ENCODE measurements around the gene RNF152. TPM values are rescaled to one million over a fixed set of nuclear protein-coding genes. Genes with fewer than 3 reads are reported as not detected.

RNF152 gene, protein sequence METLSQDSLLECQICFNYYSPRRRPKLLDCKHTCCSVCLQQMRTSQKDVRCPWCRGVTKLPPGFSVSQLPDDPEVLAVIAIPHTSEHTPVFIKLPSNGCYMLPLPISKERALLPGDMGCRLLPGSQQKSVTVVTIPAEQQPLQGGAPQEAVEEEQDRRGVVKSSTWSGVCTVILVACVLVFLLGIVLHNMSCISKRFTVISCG
- 10 to 100 TPM in 3 of 4 donors, 1 to 10 TPM in 1; 8.4 to 12.4 (median 11.5) TPM for polyA plus RNA-seq (ENCODE audit: insufficient read length in 4 of 4)

DNA sequence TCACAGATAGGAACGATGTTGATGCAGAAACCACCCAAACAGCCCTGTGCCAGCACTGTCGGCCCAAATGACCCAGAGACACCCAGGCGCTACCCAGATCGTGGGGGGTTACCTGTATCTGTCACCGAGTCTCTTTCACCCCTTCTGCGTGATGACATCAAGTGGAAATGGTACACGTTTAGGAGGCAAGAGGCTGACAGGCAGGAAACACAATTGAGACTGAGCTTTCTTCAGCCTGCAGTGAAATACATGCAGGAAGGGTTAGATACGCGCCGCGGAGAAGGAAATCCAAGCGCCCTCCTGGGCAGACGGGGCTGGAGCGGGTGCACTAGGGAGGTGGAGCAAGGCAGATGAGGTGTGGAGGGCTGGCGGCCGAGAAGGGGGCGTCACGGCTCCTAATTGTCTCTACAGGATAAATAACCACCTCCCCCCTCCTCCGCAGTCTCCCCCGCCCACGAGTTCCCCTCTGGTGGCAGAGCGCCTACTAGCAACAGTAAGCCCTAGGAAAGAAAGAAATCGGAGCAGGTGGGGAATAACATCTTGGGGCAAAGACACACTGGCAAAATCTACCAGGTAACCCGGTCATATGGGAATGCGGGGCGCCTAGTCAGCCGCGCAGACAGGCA is at the start of gene RNF152:
TSS of gene RNF152 (minus strand) at position 325 of the 626 bp plus-strand sequence. CDS start 76,544 bp downstream, outside the sequence.
- DNase-seq (ENCODE audit: low read depth in 4 of 4, low spot score in 3 of 4): no peak

DNA sequence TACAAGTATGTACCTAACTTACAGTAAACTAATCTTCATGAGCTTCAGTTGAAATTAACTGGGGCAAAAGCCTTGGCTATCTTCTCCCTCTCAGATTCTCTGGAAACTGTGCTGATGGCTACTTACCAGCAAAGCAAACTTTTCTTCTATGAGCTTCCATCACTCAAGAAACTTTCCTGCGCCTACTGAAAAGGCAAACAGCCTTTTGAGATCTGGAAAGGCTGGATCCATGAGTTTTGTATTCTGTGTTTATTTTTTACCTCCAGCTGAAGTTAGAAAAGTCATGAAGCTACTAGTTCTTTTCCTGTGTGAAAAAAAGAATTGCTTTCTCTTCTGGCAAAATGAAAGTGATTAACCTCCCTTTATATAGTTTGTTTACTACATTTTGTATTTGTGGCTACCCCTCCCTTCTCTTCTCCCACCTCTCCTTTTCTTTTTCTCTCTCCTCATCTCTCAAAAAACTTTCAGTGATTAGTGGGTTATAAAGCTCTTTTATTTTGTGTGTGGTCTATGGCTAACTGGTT is 49.2 kb upstream of the RNF152 start:
- DNase-seq (ENCODE audit: low read depth in 4 of 4, low spot score in 3 of 4): no peak

DNA sequence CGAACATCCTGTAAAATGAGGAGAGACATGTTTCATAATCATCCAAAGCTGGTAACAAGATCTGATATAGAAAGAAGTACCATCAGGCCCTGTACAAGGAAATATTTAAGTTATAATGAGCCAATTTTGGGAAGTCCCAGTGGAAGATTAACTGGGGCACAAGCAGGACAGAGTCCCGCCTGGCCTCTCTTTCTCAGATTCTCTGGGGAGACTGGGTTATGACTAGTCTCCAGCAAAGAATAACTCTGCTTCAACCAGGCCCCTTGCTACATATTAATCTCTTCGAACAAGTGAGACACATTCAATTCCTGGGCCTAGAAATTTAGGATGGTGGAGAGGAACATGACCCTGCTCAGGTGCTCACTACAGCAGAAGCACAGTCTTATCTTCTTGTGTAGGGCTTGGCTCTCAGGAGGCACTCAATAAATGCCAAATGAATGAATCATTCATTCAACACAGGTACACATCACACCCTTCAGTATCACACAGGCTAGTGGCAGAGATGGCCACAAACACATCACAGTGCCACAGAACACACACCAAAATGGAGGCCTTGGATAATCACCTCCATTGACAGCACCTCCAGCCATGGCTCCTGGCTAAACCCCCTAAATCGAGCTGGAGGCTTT is 46.4 kb upstream of the RNF152 start:
- DNase-seq (ENCODE audit: low read depth in 4 of 4, low spot score in 3 of 4): no peak

DNA sequence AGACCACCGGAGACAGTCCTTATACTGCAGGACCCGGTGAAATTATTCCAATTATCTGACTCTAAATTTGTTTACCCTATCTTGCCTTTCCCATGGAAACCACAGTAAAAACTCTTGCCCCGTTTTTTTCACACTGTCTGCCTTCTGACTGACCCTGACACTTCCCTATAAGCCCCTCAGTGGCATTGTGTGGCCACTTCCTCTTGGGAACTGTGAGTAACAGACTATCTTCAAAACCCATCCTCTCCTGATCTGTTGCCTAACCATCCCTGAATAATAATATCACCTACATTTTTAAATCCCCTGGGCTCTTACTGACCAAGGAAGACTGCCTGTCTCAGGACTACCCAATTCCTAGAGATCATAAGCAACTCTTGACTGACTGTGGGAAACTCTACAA is 42.6 kb upstream of the RNF152 start:
- DNase-seq (ENCODE audit: low read depth in 4 of 4, low spot score in 3 of 4): no peak

DNA sequence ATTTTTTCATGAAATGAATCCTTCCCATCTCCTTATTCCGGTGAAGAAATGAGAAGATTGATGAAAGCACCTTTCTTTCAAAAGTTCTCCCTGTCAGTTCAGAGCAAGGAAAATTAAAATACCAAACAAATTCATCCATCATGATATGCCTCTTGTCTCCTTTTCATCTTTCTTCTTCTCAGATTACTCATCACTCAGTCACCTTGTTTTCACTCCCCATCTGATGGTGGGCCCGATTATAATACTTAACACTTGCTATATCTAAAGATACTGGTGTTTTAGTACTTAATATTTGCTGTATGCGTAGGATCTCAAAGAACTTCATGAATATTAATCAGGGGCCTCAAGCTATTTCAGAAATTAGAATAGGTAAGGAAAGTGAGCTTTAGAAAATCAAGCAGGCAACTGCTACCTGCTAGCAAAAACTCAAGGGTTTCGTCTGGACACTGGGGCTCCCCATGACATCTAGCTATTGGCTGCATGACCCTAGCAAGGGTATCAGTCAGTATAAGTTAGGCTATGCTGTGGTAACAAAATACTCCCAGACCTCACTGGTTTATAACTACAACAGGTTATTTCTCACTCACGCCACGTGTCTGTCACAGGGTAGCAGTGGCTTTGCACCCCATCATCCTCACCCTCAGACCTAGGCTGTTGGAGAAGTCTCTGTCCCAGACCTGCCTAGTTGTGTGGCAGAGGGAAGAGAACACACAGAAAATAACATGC is 39.0 kb upstream of the RNF152 start:
- no peak for DNase-seq (ENCODE audit: low read depth in 4 of 4, low spot score in 3 of 4)

DNA sequence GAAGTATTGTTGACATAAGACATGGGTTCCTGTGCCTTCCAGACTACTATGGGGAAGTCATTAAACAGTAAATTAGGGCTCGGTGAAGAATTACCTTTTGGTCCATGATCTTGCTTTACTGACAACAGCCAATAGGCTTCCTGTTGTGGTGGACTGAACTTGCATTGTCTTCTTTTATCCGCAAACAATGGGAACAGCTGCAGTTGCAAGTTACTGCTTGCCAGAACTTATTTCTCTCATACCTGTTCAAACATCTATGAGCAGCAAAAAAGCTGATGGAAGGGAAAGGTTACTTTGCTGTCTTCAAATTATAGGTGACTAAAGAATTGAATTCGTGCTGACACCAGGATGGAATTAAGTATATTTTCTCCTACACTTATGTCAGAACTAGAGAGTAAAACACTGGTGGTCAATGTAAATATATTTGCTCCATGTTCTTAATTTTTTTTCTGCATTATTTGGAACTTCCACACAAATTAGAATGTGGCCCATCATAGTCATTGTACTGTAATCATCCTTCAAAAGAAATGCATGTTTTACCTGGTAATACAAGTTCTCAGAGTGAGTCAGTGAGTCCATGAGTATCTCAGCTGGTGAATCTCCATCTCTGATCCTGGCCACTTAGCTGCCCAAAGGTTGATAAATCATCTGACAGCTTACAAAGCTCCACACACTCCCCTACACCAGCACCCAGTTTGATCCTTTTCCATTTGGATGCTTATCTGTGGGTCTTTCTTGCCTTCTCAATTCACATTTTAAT is 37.3 kb upstream of the RNF152 start:
- no peak for DNase-seq (ENCODE audit: low read depth in 4 of 4, low spot score in 3 of 4)

DNA sequence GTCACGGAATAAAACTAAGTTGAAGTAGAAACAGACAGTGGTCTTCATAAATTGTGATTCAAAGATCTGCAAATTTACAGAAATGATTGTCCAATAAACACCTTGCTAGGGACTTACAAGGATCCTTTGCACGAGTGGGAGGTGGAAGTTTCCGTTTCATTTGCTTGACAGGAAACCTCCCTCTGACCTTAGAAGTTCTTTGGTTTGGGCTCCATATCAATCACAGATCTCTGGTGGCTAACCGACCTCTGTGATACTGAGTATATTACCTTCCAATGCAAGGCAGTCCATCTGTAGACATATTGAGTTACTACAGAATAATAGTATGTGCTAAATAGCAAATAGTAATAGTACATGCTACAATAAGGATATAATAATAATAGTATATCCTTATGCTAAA is 33.7 kb upstream of the RNF152 start:
- DNase-seq (ENCODE audit: low read depth in 4 of 4, low spot score in 3 of 4): no peak

DNA sequence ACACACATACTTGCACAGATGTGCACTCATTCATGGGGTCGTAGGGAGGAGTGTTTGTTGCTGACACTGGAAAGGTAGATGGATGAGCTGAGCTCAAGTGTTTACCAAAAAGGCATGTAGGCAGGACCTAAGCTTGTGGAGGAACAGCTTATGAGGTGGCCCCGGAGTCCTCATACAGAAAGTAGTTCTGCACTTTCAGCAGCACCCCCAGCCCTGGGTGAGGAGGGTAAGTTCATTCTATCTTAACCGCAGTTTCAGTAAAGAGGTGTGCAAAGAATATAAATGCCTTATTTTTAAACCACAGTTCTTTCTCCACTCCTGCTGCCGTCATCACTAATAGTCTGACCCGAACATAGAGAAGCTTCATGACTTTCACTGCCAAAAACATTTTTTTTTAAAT is 31.7 kb upstream of the RNF152 start:
- no peak for DNase-seq (ENCODE audit: low read depth in 4 of 4, low spot score in 3 of 4)

DNA sequence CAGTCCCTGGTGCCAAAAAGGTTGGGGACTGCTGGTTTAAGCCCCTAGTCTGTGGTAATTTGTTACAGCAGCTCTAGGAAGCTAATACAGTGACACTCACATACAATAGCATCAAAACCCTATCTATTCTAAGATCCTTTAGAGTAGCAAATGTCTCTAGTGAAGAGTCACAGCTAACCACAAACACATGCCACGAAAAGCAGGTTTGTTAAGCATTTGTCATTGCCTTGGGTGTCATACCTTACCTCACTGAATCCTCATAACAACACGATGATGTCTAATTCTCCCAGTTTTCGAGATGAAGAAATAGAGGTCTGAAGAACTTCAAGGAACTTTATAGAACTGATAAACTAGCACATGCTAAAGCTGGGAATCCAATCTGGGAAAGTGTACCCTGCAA is 29.6 kb upstream of the RNF152 start:
- no peak for DNase-seq (ENCODE audit: low read depth in 4 of 4, low spot score in 3 of 4)

DNA sequence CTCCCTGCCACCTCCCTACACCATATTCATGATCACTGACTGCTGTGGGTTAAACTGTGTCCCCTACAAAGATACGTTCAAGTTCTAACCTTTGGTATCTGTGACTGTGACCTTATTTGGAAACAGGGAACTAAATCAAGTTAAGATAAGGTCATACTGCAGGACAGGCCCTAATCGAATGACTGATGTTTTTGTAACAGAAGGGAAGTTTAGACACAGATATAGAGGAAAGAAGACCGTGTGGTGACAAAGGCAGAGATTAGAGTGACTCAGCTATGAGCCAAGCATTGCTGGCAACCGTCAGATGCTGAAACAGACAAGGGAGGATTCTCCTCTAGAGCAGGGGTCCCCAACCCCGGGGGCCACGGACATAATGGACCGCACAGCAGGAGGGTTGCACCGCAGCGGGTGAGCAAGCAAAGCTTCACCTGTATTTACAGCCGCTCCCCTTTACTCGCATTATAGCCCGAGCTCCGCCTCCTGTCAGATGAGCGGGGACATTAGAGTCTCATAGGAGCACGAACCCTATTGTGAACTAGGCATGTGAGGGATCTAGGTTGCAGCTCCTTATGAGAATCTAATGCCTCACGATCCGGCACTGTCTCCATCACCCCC is 28.9 kb upstream of the RNF152 start:
- DNase-seq (ENCODE audit: low read depth in 4 of 4, low spot score in 3 of 4): no peak

DNA sequence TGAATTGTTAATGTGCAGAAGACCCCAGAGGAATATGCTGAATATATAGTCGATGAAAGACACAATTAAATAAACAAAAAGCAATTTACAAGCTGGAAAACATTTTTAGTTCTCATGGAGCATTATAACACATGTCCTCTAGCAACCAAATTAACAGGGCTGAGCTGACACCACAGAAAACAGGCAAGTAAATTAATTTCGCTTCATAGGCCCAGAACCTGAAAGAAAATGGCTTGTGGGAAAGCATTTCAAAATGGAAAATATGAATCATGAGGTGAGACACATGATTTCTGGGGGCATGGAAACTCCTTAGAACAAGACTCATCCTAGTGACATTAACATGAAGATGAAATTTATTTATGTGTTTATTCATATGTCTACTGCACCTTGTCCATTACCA is 25.0 kb upstream of the RNF152 start:
- no peak for DNase-seq (ENCODE audit: low read depth in 4 of 4, low spot score in 3 of 4)

DNA sequence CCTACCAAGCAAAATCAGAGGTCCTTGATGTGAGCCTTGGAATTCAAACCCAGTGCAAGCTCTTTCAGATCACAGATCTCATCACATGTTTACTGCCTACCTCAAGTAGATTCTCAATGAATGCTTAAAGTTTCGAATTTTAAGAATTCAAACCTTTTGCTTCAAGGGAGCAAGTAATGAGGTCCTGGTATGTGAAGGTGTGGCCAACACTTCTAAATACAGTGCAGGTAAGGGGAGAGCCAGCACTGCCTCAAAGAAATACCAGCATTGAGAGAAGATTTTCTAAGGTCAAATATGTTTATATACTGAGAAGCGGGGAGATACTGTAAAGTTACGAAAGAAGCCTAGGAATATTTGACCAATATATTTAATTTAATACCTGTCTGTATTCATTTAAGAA is 19.7 kb upstream of the RNF152 start:
- DNase-seq (ENCODE audit: low read depth in 4 of 4, low spot score in 3 of 4): no peak

DNA sequence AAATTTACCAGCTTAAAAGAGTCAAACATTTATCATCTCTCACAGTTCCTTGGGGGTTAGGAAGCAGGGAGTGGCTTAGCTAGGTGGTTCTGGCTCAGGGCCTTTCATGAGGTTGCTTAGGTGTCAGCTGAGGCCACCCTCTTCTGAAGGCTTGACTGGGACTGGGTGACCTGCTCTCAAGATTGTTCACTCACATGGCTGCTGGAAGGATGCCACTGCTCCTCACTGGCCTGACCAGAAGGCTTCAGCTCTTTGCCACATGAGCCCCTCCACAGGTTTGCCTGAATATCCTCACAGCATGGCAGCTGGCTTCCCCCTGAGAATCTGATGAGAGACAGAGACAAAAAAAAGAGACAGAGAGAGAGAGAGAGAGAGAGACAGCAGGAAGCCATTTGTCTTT is 17.3 kb upstream of the RNF152 start:
- DNase-seq (ENCODE audit: low read depth in 4 of 4, low spot score in 3 of 4): no peak

DNA sequence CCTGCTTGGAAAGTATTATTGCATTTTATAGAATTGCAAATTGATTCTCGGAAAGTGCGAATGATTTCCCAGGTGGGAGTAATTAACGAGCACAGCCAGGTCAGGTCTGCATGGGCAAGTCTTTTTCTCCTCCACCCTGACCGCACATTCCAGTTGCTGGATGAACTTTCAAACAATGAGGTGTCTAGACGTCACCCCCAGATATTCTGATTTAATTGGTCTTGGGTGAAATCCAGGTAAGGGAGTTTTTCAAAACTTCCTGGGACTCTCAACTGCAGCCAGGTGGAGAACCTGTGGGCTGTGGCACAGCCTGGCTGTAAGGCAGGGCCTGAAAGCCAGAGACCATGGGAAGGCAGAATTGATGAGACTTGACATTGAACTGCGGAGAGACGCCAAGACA is 15.9 kb upstream of the RNF152 start:
- DNase-seq (ENCODE audit: low read depth in 4 of 4, low spot score in 3 of 4): no peak

DNA sequence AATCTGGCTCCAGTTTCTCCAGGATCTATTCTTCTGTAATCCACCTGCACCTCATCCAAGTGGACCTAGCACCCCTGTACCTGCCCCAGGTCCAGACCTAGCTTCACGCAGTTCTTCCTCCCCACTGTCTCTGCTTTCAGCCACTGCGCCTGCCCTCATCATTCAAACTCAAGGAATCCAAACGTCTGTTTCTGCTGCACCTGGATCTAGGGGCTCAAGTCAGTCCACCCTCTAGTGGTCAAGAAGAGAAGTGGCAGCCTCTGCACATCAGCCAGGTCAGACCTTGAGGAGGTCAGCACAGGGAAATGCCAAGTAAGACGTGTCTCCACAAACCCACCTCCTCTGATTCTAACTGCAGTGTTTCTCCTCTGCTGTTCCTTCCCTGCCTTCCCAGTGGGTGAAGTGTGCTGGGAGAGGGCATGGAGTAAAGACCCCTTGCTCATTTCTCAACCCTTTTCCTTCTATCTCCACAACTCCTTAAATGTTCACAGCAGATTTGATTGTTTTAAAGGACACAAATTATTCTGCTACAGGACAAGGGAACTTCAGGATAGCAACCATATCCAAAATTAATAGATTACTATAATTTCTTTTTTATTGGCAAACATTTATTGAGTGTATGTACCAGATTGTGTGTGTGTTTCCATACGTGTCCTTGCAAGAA is 8.6 kb upstream of the RNF152 start:
- DNase-seq (ENCODE audit: low read depth in 4 of 4, low spot score in 3 of 4): no peak

DNA sequence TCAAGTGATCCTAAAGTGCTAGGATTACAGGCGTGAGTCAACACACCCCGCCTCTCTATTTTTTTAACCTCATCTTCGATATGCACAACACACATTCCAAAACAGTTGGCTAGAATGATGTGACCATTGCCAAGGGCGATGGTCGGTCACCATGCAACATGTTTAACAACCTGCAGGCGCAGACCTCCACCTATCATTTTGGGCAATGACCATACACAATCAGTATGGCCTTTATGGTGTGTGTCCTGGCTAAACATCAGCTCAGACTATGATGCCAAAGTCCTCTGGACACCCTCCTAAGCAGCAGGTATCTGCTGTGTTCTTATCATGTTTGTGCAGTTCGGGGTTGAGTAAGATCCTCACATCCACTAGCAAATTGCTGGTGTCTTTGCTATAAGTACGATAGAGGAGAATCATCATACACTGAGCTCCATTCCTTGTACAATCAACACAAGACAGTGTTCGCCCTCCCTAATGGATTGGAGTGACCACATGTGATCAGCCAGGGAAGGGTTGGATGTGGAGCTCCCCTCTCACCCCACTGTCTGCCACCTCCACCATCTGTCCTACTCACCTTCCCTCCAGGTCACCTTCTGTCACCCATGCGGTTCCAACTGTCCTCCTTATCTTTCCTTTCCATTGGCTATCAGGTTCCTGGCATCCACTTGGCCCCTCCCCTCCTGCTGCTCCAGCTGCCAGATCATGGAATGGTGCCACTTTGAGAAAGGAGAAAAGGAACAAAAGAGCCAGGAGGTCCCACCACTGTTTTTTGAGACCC is 7.9 kb upstream of the RNF152 start:
- DNase-seq (ENCODE audit: low read depth in 4 of 4, low spot score in 3 of 4): no peak

DNA sequence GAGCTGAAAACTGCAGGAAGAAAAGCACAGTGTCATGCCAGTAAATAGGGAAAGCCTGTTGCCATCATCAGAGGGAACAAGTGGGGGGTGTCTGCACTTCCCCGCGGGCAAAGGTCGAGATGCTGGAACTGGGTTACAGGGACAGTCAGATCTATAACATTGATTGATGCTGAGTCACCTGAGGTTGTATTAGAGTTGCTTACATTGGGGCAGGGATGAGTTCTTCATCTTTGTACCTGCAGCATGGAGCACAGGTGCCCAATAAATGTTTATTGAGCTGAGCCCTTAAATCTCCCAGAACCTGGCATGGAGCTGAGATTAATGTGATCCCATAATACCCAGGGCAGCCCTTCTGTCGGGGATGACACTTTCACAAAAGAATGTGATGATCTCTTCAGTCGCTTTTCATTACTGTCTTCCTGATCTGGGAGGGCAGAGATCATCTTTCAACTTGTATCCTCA is 5.9 kb upstream of the RNF152 start:
- DNase-seq (ENCODE audit: low read depth in 4 of 4, low spot score in 3 of 4): no peak

DNA sequence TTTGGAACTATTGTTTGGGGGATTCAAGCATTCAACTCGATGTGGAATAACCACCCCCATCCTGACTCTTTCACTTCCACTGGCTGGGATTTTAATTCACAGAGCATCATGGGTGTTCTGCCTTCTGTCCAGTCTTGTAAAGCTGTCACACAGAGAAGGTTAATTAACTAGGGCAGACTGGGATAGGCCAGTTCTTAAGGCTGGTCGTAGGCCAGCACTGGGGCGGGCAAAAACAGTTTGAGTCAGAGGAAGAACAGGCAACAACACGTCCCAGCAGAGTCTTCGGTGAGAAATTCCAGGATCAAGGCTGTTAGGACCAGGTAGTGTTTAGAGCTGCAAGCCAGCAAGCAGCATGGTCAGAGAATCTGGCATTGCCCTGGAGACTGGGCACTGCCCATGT is 4.0 kb upstream of the RNF152 start:
- DNase-seq (ENCODE audit: low read depth in 4 of 4, low spot score in 3 of 4): no peak

DNA sequence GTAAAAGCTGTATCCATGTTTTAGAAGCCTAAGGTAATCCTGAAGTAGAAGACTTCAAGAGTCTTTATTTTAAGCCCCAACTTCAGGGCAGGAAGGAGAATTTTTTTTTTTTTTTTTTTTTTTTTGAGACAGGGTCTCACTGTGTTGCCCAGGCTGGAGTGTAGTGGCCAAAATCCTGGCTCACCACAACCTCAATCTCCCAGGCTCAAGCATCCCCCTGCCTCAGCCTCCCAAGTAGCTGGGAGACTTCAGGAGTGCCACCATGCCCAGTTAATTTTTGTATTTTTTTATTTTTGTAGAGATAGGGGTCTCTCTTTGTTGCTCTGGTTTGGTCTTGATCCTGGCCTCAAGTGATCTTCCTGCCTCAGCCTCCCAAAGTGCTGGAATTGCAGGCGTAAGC is 3.3 kb upstream of the RNF152 start:
- DNase-seq (ENCODE audit: low read depth in 4 of 4, low spot score in 3 of 4): no peak
